Measurements from ENCODE around the gene STK38L.
"Not testable (repeated sequence)": the region's sequence is repeated elsewhere in the genome, so short reads cannot be mapped to it uniquely, and the experiment has no call there.

Gene STK38L

DNA sequence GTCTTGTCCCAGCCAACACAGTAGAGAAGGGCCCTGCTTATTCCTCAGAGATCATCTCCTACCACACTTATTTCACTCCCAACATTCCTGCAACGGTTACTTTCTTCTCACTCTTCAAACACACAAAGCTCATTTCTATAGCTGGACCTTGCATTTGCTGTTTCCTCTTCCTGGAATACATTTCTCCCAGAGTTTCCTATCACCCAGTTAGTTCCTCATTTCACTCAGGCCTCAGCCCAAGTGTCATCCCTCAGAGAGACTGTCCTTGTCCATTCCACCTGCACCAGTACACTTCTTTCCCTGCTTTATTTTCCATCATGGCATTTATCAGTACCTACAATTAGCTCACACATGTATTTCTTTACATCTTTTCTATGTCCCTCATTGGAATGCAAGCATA is 14.7 kb upstream of the STK38L start:
- no peak for DNase-seq

DNA sequence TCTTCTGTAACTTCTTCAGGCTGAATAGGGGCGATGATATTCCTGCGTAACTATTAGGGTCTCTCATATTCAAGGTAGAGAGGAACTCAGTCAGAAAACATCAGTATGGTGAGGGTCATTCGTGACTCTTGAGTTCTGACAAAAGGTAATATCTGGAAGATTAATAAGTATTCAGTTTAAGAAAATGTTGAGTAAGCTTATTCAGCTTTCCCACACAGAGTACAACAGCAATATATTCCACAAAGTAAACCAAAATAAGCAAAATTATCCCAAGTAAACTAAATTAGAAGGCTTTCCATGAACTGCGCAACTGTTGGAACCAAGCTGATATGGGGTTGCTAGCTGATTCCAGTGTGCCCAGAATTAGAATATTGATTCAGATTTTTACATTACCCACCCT is 12.7 kb upstream of the STK38L start:
- not testable (repeated sequence) for DNase-seq

- no peak for DNase-seq
Observed at GRCh38 chr12:27233814-27234213, 10.3 kb upstream of the STK38L start.

- DNase-seq = no peak
Observed at GRCh38 chr12:27236498-27236897, 7.6 kb upstream of the STK38L start.

- DNase-seq = no peak
Observed at GRCh38 chr12:27237790-27238771, 6.0 kb upstream of the STK38L start.

DNA sequence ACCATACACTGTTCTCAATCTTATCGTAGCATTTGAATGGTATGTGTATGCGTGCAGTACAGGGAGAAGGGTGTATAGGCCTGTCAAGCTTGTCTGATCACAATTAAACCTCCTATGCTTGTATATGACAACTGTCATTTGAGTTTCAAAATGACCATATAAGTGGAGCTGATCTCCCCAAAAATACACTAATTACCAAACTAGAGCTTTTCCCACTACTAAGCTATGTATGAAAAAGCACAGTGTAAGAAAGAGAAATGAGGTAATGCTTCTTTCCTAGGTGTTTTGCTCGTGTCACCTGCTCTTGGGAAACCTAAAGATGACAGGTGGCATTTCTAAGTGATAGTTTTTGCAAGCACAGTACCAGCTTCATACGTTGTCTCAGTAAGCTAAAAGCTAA is 1.1 kb upstream of the STK38L start:
- DNase-seq = no peak

DNA sequence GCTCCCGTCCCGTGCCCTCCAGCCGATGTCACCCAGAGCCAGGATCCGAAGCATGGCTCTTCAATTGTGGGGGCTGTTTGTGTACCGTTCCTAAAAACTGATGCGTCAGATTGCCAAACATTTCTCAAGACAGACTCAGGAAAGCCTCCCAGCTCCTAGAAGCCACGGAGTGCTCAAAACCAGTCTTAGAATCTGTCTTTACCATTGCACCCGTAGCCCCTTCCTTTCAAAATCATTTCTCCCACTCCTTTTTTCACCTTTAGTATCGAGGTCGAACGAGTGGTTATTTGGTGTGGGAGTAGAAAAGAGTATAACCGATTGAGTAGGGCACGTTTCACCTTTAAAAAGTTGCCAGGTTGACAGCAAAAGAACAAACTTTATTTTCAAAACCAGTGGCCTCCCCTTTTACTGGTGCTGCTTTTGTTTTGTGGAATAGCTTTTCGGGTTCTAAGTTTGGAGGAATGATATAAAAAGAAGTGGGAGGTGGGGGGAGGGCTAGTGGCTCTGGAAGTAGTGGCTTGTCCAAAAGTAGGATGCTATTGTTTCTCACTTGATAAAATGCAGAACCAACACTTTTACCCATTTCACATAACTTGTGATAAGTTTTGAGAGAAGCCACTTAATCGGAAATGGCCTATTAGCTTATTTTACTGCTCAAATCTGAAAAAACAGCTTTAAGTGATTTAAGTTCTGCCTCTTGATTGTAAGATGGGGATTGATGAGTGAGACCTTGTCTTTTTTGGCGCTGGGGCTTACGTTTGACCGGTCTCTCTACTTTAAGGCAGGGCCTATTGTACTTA is 803 bp downstream of the STK38L start:
- DNase-seq = no peak

DNA sequence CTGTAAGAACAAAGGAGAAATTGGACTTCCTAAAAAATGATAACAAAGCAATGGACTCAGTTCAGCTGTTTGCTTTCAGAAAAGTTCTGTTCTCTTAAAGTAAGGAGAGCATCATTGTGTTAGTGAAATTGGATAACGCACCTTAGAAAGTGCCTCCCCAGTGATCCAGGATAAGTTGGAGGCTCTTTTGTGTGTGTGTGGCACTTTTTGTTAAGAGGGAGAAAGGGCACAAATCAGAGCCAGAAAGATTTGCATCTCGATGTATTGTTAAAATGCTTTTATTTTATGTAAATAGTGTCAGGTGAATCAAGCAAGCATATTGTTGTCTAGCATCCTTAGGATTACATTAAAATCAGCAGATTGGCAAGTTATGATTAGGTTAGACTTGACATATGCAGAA is 2.1 kb downstream of the STK38L start:
- DNase-seq = no peak

- no peak for DNase-seq
Observed at GRCh38 chr12:27246774-27247173, 2.7 kb downstream of the STK38L start.

DNA sequence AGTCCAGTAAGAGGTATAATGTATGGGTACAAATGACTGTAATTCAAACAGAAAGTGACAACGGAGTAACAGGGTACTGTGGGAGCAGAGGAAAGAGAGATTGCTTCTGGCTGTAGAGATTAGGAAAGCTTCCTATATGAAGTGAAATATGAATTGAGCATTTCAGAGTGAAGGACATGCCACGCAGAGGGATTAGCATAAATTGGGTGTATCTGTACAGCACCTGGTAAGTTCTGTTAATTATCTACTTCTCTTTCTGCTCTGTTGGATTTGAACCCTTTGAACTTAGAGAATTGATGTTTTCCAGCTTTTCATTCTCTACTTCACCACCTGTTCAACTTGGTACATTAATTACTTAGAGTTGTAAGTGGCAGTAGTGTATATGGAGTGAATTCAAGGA is 8.8 kb downstream of the STK38L start:
- DNase-seq = no peak

DNA sequence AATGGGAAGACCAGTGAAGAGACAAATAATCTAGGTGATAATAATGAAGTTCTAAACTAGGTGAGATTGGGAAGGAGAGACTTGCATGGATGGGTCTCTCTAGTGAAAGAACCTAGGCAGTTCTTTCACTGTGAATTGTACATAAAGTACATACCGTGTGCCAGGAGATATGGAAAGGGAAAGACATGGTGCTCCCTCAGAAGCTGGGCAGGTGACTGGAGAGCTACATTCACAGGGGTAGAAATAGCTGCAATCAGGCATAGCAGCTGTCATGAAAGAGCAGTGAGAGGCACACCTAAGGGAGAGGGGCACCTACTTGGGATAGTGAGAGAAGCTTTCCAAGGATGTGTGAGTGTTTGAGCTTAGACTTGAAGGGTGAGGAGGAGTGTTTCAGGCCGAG is 9.3 kb downstream of the STK38L start:
- DNase-seq = no peak

GRCh38 chr12:27255806-27256205 is 11.7 kb downstream of the STK38L start:
- DNase-seq = no peak

GRCh38 chr12:27257104-27257843 is 13.2 kb downstream of the STK38L start:
- DNase-seq = no peak

- DNase-seq = no peak
Observed at GRCh38 chr12:27260746-27261145, 16.7 kb downstream of the STK38L start.

DNA sequence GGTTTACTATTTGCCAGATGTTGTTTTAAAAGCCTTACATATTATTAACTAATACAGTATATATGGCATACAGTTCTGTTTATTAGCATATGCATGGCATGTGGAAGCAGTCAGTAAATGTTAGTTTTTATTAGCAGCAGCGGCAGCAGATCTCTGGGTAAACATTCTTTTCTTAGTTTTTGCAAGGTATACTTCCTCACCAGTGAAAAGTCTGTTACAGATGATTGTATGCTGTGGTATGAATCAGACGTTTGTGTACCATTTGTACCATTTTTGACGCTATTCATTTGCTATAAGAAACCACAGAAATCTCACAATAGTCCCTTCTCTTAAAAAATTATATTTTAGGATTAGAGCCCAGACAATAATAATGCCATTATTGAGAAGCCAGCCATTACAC is 17.8 kb downstream of the STK38L start:
- DNase-seq = no peak

GRCh38 chr12:27270148-27270547 is 26.1 kb downstream of the STK38L start:
- no peak for DNase-seq

- no peak for DNase-seq
Observed at GRCh38 chr12:27271206-27271605, 27.1 kb downstream of the STK38L start.

DNA sequence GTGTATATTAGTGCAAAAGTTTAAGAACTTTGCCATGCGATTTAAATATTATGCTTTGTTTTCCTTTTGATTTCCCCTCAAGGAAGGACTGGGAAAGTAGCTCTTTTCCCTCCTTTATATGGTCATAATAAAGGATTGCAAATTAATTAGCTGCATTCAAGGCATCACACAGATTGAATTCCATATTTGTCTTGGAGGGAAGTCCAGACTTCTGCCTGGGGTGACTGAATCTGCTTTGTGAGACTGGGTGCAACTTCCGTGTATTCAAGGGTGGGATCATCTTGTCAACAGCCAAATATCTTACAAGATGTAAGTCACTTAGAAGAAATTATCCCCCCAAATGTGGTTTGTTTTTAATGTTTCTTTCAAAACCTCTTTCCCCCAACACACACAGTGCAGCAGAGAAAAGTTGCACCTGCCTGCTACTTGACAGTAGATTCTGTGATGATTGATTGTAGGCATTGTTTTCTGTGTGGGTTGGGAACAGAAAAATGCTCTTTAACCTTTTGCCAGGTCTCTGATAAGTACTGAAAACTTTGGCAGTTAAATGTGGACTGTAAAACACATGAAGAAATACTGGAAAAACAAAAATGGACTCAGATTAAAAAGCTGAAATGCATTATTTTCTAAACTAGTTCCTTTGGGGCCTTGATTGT is 28.4 kb downstream of the STK38L start:
- DNase-seq = no peak

DNA sequence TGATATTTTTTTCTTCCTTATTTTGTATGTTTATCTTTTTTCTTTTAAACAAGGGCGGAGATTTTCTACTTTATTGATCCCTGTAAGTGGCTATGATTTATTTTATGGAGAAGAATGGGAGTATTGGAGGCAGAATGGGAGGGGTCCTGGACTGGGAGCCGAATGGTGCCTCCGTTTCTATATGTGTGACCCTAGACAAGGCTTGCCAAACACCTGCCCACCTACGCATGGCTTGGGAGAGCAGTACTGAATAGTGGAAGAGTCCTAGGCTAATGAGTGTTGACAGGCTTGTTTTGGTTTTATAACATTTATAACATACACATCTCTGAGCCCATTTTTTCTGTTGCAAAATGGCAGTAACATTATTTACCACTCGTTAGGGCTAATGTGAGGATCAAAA is 29.0 kb downstream of the STK38L start:
- DNase-seq = no peak

DNA sequence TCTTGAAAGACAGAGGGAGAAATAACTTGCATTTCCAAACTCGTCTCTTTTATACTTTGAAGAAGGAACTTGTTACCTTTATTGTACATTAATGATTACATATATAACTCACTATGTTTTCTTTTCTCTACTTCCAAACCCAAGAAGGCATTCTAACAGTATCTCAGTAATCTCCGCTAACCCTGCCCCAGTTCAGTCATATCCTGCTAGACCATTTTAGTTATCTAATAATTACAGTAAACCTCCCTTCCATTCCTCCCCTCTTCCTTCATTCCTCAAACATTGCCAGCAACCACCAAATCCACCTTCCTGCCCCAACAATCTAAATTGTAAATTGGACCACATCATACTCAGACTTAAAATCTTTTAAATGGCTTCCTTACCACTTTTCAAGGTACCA is 30.6 kb downstream of the STK38L start:
- DNase-seq = no peak

GRCh38 chr12:27276275-27276674 is 32.2 kb downstream of the STK38L start:
- no peak for DNase-seq

- DNase-seq = no peak
Observed at GRCh38 chr12:27277846-27278260, 33.8 kb downstream of the STK38L start.

- DNase-seq = no peak
Observed at GRCh38 chr12:27279826-27280225, 35.7 kb downstream of the STK38L start.
